HepG2 (cell line): ENCODE measurements around the gene CENPW. TPM values are rescaled to one million over a fixed set of nuclear protein-coding genes. Genes with fewer than 3 reads are reported as not detected.

Experiments used
- ATAC-seq: fragments of 200-7000 bp; cut with Tn5 transposase; 3 replicates; pipeline ENCODE4 v1.9.1; 2020; ENCODE audit warnings: mild to moderate bottlenecking, moderate library complexity
- Bru-seq: library from RNA; stranded (reverse); fragments of 400-500 nt; gene quantifications from one replicate; lab custom pipeline; 2021; lab: Mats Ljungman, UMichigan
- BruChase-seq, 2 experiments: library from RNA; stranded (reverse); fragments of 400-500 nt; gene quantifications; one replicate each; lab custom pipeline; 2021; lab: Mats Ljungman, UMichigan
- BruUV-seq: library from RNA; stranded (reverse); fragments of 400-500 nt; replicated peaks from 2 replicates; lab custom pipeline; 2021; lab: Mats Ljungman, UMichigan
- CTCF ChIA-PET: fragments of 300-600 bp; formaldehyde crosslinking; extraction: SDS; loops from one replicate; lab custom pipeline; 2021; ENCODE audit warnings: low total read pairs, inconsistent platforms, low intra/inter-chr PET ratio; lab: Yijun Ruan, JAX
- POLR2A ChIA-PET: fragments of 350-600 bp; sonication (Branson Sonifier 250); formaldehyde crosslinking; loops from one replicate; lab custom pipeline; 2020; ENCODE audit warnings: antibody characterized with exemption, inconsistent platforms; lab: Yijun Ruan, JAX
- DNase-seq: peaks from one replicate; pipeline ENCODE4 v3.0.0-alpha.2; 2015; ENCODE audit warnings: low spot score
- FAIRE-seq: peaks from 3 replicates; lab custom pipeline; 2011; peaks lifted over from hg19 to GRCh38; lab: Jason Lieb, UNC
- H2AFZ ChIP-seq: one replicate; pipeline ENCODE4 v1.6.1; 2011; ENCODE audit warnings: low read length, inconsistent platforms
- H3K27ac ChIP-seq: fragments of 300-600 bp; 3 replicates; pipeline ENCODE4 v1.8.0; 2011; ENCODE audit warnings: mixed run types, mild to moderate bottlenecking, mixed read lengths, low read length, inconsistent platforms; ENCODE audit not compliant: insufficient read depth; ENCODE audit errors: extremely low read length
- H3K27me3 ChIP-seq, 2 experiments: fragments of 200-600 bp in 1 of 2; 2 replicates in 1 of 2; 3 replicates in 1 of 2; pipeline versions ENCODE4 v1.6.0 to v1.8.0; 2011; ENCODE audit warnings: low read length in 2 of 2, mild to moderate bottlenecking in 2 of 2, moderate library complexity in 2 of 2, inconsistent platforms in 1 of 2; ENCODE audit not compliant: insufficient read depth in 2 of 2, control insufficient read depth in 1 of 2
- H3K36me3 ChIP-seq, 2 experiments: fragments of 200-600 bp in 1 of 2; replicated peaks in 1 of 2; 2 replicates in 1 of 2; 3 replicates in 1 of 2; pipeline versions ENCODE4 v1.5.1 to v1.8.0; 2011; ENCODE audit warnings: low read length in 2 of 2, inconsistent platforms in 1 of 2; ENCODE audit not compliant: insufficient read depth in 2 of 2, control insufficient read depth in 1 of 2
- H3K4me1 ChIP-seq: 2 replicates; pipeline ENCODE4 v1.5.1; 2012; ENCODE audit warnings: low read length, inconsistent platforms; ENCODE audit not compliant: insufficient read depth
- H3K4me2 ChIP-seq: 2 replicates; pipeline ENCODE4 v1.6.0; 2011; ENCODE audit warnings: low read depth, low read length, inconsistent platforms
- H3K4me3 ChIP-seq, 3 experiments: fragments of 200-600 bp in 1 of 3; sonication (generic), shearing (Covaris generic) in 1 of 3; replicated peaks in 1 of 3; 2 replicates each; pipeline ENCODE4 v1.5.1; 2011 to 2016; ENCODE audit warnings: low read length in 3 of 3, inconsistent platforms in 2 of 3, low read depth in 2 of 3, mild to moderate bottlenecking in 2 of 3, control low read depth in 1 of 3, mixed read lengths in 1 of 3; ENCODE audit not compliant: insufficient read depth in 1 of 3
- H3K79me2 ChIP-seq: one replicate; pipeline ENCODE4 v1.6.1; 2011; ENCODE audit warnings: low read length, inconsistent platforms; ENCODE audit not compliant: insufficient read depth
- H3K9ac ChIP-seq: 2 replicates; pipeline ENCODE4 v1.6.0; 2011; ENCODE audit warnings: mild to moderate bottlenecking, low read depth, low read length, inconsistent platforms; ENCODE audit not compliant: insufficient read depth
- H3K9me3 ChIP-seq: 2 replicates; pipeline ENCODE4 v1.5.1; 2012; ENCODE audit warnings: mild to moderate bottlenecking, low read length
- H4K20me1 ChIP-seq: 2 replicates; pipeline ENCODE4 v1.6.0; 2011; ENCODE audit warnings: inconsistent platforms, mild to moderate bottlenecking, low read length, moderate library complexity; ENCODE audit not compliant: insufficient read depth
- CC2D1A ChIP-seq: sonication (generic); formaldehyde crosslinking; IDR thresholded peaks from 2 replicates; pipeline ENCODE4 v1.8.1; 2023; ENCODE audit warnings: mild to moderate bottlenecking, missing genetic modification reagents
- PHF21A ChIP-seq: sonication (generic); formaldehyde crosslinking; IDR thresholded peaks from 2 replicates; pipeline ENCODE4 v1.5.0; 2020; ENCODE audit warnings: mild to moderate bottlenecking, missing genetic modification reagents
- RBFOX2 ChIP-seq: fragments of 200-400 bp; formaldehyde crosslinking; IDR thresholded peaks from 2 replicates; pipeline ENCODE4 v1.6.1; 2017; ENCODE audit warnings: low read depth, mild to moderate bottlenecking, low read length
- SP140L ChIP-seq: sonication (generic); formaldehyde crosslinking; IDR thresholded peaks from 2 replicates; pipeline ENCODE4 v1.4.0; 2020; ENCODE audit warnings: missing genetic modification reagents, borderline replicate concordance
- SYNCRIP ChIP-seq: fragments of 200-400 bp; formaldehyde crosslinking; IDR thresholded peaks from 2 replicates; pipeline ENCODE4 v1.6.1; 2018; ENCODE audit warnings: mild to moderate bottlenecking, low read depth, low read length; ENCODE audit not compliant: insufficient read depth
- ZFP1 ChIP-seq: IDR thresholded peaks from 2 replicates; pipeline ENCODE4 v1.6.1; 2016
- ZNF101 ChIP-seq: sonication (generic); formaldehyde crosslinking; IDR thresholded peaks from 2 replicates; pipeline ENCODE4 v1.4.0; 2020; ENCODE audit warnings: mild to moderate bottlenecking, low read depth, missing genetic modification reagents, borderline replicate concordance
- ZNF333 ChIP-seq: sonication (generic); formaldehyde crosslinking; IDR thresholded peaks from 2 replicates; pipeline ENCODE4 v1.4.0; 2020; ENCODE audit warnings: mild to moderate bottlenecking, missing genetic modification reagents, borderline replicate concordance
- ZNF747 ChIP-seq: sonication (generic); formaldehyde crosslinking; IDR thresholded peaks from 2 replicates; pipeline ENCODE4 v1.8.1; 2023; ENCODE audit warnings: missing genetic modification reagents, mild to moderate bottlenecking, borderline replicate concordance
- ZSCAN30 ChIP-seq: sonication (generic); formaldehyde crosslinking; IDR thresholded peaks from 2 replicates; pipeline ENCODE4 v1.5.0; 2020; ENCODE audit warnings: mild to moderate bottlenecking, missing genetic modification reagents
- WGBS: methylation state at CpG from one replicate; pipeline ENCODE4 v1.1.6; 2017; ENCODE audit warnings: low lambda C conversion rate; 5-methylcytosine and 5-hydroxymethylcytosine counted together
- in situ Hi-C: cut with HindIII; loops from 2 replicates; pipeline ENCODE4 v1.10.0; 2017; ENCODE audit warnings: low pct_unique_long_range_greater_than_20kb; ENCODE audit not compliant: extremely low pct_ligation_motif_present
- intact Hi-C: fragments of 100-400 bp; cut with micrococcal nuclease; formaldehyde crosslinking; loops from one replicate; pipeline ENCODE4 v1.10.0; 2022; ENCODE audit not compliant: unreplicated experiment
- long read RNA-seq, 2 experiments: library from RNA in 1 of 2; library from polyadenylated mRNA in 1 of 2; stranded (forward) in 1 of 2; unstranded in 1 of 2; transcript quantifications; one replicate each; pipeline ENCODE4 v2.0.0, GENCODE V29; 2019 to 2022
- polyA minus RNA-seq, 3 experiments: library from RNA; depleted of rRNA, polyadenylated mRNA; stranded (reverse); fragments of >200 nt; gene quantifications; 2 replicates each; pipeline ENCODE4 v1.2.3, GENCODE V29; 2011; ENCODE audit warnings: low replicate concordance in 1 of 3
- polyA plus RNA-seq, 8 experiments: library from polyadenylated mRNA; depleted of rRNA in 3 of 8; stranded (reverse) in 7 of 8; unstranded in 1 of 8; fragments of >200 nt; fragmentation: Illumina TruSeq in 4 of 8; extraction: Trizol in 4 of 8; gene quantifications; 2 replicates each; pipeline versions ENCODE4 v1.2.1 to v1.2.3, GENCODE V29; 2011 to 2016; ENCODE audit warnings: low read depth in 4 of 8, missing spikeins in 1 of 8, mixed read lengths in 1 of 8; ENCODE audit not compliant: insufficient read depth in 1 of 8
- total RNA-seq, 5 experiments: library from RNA; depleted of rRNA; stranded (reverse); fragments of >200 nt; fragmentation: Illumina TruSeq; extraction: Trizol; gene quantifications; 2 replicates each; pipeline ENCODE4 v1.2.3, GENCODE V29; 2016; ENCODE audit warnings: low read depth in 1 of 5
- TF ChIP-seq, protein P1 (sequence below): sonication (generic); formaldehyde crosslinking; IDR thresholded peaks from 2 replicates; pipeline ENCODE4 v1.4.0; 2020; ENCODE audit warnings: missing genetic modification reagents

The CENPW gene
- total RNA-seq (2016; rRNA removed; fragmentation: Illumina TruSeq; extraction: Trizol) (94.7 and 133 TPM in 2 replicates), polyA plus RNA-seq (2011; rRNA removed) (6.3 and 8.6 TPM in 2 replicates), polyA minus RNA-seq (2011; rRNA and poly(A)+ RNA removed; ENCODE audit: low replicate concordance) (1.2 and 8.9 TPM in 2 replicates), Bru-seq, nascent RNA (percentile 75 among the genes with signal in this experiment), BruChase-seq, experiment 1, labeled RNA remaining after a 6-hour chase (percentile 70 among the genes with signal in this experiment), BruChase-seq, experiment 2, labeled RNA remaining after a 2-hour chase (percentile 77 among the genes with signal in this experiment)
- 15.5 and 17.3 TPM in 2 replicates for total RNA-seq (2016; cell fraction: cytosol; rRNA removed; fragmentation: Illumina TruSeq; extraction: Trizol; ENCODE audit: low read depth)
- total RNA-seq (2016; cell fraction: insoluble cytoplasmic fraction; rRNA removed; fragmentation: Illumina TruSeq; extraction: Trizol): 92.0 and 148 TPM in 2 replicates
- 16.4 and 21.2 TPM in 2 replicates for total RNA-seq (2016; cell fraction: membrane; rRNA removed; fragmentation: Illumina TruSeq; extraction: Trizol)
- total RNA-seq (2016; cell fraction: nucleus; rRNA removed; fragmentation: Illumina TruSeq; extraction: Trizol): 37.3 and 39.1 TPM in 2 replicates
- 6.4 and 6.9 TPM in 2 replicates for polyA plus RNA-seq (2011; cell fraction: cytosol; rRNA removed)
- 3.4 and 5.1 TPM in 2 replicates for polyA plus RNA-seq (2011; cell fraction: nucleus; rRNA removed)
- 13.3 and 28.7 TPM in 2 replicates for polyA plus RNA-seq (2012)
- polyA plus RNA-seq (2016; cell fraction: cytosol; fragmentation: Illumina TruSeq; extraction: Trizol; ENCODE audit: low read depth): 14.9 and 15.1 TPM in 2 replicates
- polyA plus RNA-seq (2016; cell fraction: insoluble cytoplasmic fraction; fragmentation: Illumina TruSeq; extraction: Trizol; ENCODE audit: low read depth): 132 and 140 TPM in 2 replicates
- polyA plus RNA-seq (2016; cell fraction: membrane; fragmentation: Illumina TruSeq; extraction: Trizol; ENCODE audit: low read depth): 12.5 and 16.4 TPM in 2 replicates
- polyA plus RNA-seq (2016; cell fraction: nucleus; fragmentation: Illumina TruSeq; extraction: Trizol; ENCODE audit: insufficient read depth, low read depth): 50.0 and 52.5 TPM in 2 replicates
- 3.3 and 5.5 TPM in 2 replicates for polyA minus RNA-seq (2011; cell fraction: cytosol; rRNA and poly(A)+ RNA removed)
- 8.8 and 19.4 TPM in 2 replicates for polyA minus RNA-seq (2011; cell fraction: nucleus; rRNA and poly(A)+ RNA removed)
- long read RNA-seq, experiment 1, transcript CENPW-201 (3 exons, 528 nt): minor isoform, 14 of 82 reads
- long read RNA-seq, experiment 1, transcript CENPW-203 (3 exons, 750 nt): major isoform, 68 of 82 reads
- long read RNA-seq, experiment 1, partial matches to known transcripts: 0 of 82 reads
- long read RNA-seq, experiment 1, other reads (novel, unspliced or antisense): 0 of 82 reads
- long read RNA-seq, experiment 2, transcript CENPW-203 (3 exons, 750 nt): major isoform, 23 of 27 reads
- long read RNA-seq, experiment 2, partial matches to known transcripts: 0 of 27 reads
- long read RNA-seq, experiment 2, other reads (novel, unspliced or antisense): 0 of 27 reads

DNA sequence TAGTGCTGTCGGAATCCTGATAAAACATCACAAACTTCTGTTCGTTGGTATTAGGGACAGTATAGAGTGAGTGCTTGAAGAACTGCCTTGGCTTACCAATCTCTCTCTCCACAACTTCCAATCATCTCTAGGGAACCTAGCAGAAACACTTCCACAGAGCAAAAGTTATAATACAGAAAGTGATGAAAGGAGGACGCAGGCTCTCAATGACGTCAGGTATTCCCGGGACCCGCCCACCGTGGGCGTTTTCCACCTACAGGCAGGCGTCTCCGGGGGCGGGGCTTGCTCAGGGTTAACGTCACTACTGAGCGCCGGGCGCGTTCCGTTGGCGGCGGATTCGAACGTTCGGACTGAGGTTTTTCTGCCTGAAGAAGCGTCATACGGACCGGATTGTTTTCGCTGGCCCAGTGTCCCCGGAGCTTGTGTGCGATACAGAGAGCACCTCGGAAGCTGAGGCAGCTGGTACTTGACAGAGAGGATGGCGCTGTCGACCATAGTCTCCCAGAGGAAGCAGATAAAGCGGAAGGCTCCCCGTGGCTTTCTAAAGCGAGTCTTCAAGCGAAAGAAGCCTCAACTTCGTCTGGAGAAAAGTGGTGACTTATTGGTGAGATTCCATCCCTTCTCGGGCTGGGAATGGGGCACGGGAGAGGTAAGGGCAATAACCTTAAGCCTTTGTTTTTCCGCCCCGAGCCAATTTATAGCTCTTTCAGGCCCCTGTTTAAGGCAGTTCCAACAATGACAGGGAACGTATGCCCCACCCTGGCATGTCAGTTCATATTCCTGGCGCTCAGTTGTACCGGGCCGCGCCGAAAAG, at the start of gene CENPW:
Gene CENPW, plus strand, starts transcription at position 320 of the 814 bp plus-strand sequence. Its CDS starts 159 bp downstream, at position 479.
- 4% methylated on average over 45 of the region's 46 CpGs for WGBS
- no peaks in the 10 kb centered on the region; a peak in 1 of 5 replicates for H3K36me3 ChIP-seq
- POLR2A ChIA-PET: no interaction called here
- peak within 1 kb of the TSS; percentile 80 to 97 (median 96) for H3K4me3 ChIP-seq
- H3K9ac ChIP-seq: peak within 1 kb of the TSS; percentile 81
- intact Hi-C loops (loop anchor here (5.0 kb wide), 1 partner anchor 153 kb away; no protein-coding TSS in a partner anchor), in situ Hi-C loops (no loop called here)
- peak within 1 kb of the TSS; percentile 68 for H3K27ac ChIP-seq
- no peaks in the 10 kb centered on the region for H4K20me1 ChIP-seq
- peak; percentile 96 for FAIRE-seq
- peaks cover 0 to 5% of the 10 kb centered on the region in 2 experiments; a peak in 1 of 5 replicates for H3K27me3 ChIP-seq
- peak within 1 kb of the TSS; percentile 96 for H2AFZ ChIP-seq
- CTCF ChIA-PET: no interaction called here
- peak; percentile 92 for ATAC-seq
- H3K4me1 ChIP-seq: peaks cover 26% of the 10 kb centered on the region
- no peaks in the 10 kb centered on the region for H3K9me3 ChIP-seq
- DNase-seq: peak; percentile 88
- H3K4me2 ChIP-seq: peak within 1 kb of the TSS; percentile 98
- TSS peak; percentile 73 for BruUV-seq
- peaks cover 36% of the 10 kb centered on the region for H3K79me2 ChIP-seq
- TF ChIP-seq ZSCAN30 (CRISPR knock-in tag): no peak
- TF ChIP-seq SYNCRIP: no peak
- no peak for TF ChIP-seq CC2D1A (CRISPR knock-in tag)
- TF ChIP-seq SP140L (CRISPR knock-in tag): peak; percentile 83; the same call in 1 of the 2 replicates
- no peak for TF ChIP-seq RBFOX2
- no peak for TF ChIP-seq ZNF101
- no peak; the same call in 1 of the 2 replicates for TF ChIP-seq PHF21A (CRISPR knock-in tag)
- peak; percentile 57; the same call in 1 of the 2 replicates for TF ChIP-seq ZNF747
- 0 out of 2 replicates have a peak, but pooled peaks have one; percentile 51 for TF ChIP-seq ZFP1
- TF ChIP-seq, protein P1, sequence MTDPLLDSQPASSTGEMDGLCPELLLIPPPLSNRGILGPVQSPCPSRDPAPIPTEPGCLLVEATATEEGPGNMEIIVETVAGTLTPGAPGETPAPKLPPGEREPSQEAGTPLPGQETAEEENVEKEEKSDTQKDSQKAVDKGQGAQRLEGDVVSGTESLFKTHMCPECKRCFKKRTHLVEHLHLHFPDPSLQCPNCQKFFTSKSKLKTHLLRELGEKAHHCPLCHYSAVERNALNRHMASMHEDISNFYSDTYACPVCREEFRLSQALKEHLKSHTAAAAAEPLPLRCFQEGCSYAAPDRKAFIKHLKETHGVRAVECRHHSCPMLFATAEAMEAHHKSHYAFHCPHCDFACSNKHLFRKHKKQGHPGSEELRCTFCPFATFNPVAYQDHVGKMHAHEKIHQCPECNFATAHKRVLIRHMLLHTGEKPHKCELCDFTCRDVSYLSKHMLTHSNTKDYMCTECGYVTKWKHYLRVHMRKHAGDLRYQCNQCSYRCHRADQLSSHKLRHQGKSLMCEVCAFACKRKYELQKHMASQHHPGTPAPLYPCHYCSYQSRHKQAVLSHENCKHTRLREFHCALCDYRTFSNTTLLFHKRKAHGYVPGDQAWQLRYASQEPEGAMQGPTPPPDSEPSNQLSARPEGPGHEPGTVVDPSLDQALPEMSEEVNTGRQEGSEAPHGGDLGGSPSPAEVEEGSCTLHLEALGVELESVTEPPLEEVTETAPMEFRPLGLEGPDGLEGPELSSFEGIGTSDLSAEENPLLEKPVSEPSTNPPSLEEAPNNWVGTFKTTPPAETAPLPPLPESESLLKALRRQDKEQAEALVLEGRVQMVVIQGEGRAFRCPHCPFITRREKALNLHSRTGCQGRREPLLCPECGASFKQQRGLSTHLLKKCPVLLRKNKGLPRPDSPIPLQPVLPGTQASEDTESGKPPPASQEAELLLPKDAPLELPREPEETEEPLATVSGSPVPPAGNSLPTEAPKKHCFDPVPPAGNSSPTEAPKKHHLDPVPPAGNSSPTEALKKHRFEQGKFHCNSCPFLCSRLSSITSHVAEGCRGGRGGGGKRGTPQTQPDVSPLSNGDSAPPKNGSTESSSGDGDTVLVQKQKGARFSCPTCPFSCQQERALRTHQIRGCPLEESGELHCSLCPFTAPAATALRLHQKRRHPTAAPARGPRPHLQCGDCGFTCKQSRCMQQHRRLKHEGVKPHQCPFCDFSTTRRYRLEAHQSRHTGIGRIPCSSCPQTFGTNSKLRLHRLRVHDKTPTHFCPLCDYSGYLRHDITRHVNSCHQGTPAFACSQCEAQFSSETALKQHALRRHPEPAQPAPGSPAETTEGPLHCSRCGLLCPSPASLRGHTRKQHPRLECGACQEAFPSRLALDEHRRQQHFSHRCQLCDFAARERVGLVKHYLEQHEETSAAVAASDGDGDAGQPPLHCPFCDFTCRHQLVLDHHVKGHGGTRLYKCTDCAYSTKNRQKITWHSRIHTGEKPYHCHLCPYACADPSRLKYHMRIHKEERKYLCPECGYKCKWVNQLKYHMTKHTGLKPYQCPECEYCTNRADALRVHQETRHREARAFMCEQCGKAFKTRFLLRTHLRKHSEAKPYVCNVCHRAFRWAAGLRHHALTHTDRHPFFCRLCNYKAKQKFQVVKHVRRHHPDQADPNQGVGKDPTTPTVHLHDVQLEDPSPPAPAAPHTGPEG (CRISPR knock-in tag): peak; percentile 79; the same call in 1 of the 2 replicates
- no peak for TF ChIP-seq ZNF333 (CRISPR knock-in tag)
